ENCODE results near the gene NDUFAF2. TPM values are rescaled to one million over a fixed set of nuclear protein-coding genes. Genes with fewer than 3 reads are reported as not detected.

The NDUFAF2 gene
- total RNA-seq, 3 donors from 2014 or later: 12.8 to 29.9 (median 19.5) TPM

DNA sequence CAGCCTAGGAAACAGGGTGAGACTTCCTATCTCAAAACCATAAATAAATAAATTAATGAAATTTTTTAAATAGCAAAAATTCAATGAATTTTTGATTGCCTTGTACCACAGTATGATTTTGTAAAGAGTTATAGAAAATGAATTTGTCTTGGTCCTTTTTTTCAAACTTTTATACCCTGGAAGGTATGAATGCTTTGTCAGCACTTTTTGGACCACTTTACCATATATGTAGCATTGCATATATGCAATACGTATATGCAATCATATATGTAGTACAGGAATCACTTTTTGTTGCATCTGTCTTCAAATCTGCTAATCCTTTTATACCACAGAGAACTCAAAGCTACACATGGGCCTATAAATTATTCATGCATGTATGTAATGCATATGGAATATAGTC lies 226.5 kb downstream of the NDUFAF2 start:
- no peak for DNase-seq
- intact Hi-C loops (cut with DNase I, micrococcal nuclease): no loop called here
- no peak for ATAC-seq
- H3K9me3 ChIP-seq: no peaks in the 10 kb centered on the region
- TF ChIP-seq, protein P1, sequence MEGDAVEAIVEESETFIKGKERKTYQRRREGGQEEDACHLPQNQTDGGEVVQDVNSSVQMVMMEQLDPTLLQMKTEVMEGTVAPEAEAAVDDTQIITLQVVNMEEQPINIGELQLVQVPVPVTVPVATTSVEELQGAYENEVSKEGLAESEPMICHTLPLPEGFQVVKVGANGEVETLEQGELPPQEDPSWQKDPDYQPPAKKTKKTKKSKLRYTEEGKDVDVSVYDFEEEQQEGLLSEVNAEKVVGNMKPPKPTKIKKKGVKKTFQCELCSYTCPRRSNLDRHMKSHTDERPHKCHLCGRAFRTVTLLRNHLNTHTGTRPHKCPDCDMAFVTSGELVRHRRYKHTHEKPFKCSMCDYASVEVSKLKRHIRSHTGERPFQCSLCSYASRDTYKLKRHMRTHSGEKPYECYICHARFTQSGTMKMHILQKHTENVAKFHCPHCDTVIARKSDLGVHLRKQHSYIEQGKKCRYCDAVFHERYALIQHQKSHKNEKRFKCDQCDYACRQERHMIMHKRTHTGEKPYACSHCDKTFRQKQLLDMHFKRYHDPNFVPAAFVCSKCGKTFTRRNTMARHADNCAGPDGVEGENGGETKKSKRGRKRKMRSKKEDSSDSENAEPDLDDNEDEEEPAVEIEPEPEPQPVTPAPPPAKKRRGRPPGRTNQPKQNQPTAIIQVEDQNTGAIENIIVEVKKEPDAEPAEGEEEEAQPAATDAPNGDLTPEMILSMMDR (IDR thresholded peaks at IDR 0.05): no peak
- H3K4me3 ChIP-seq: no peak overlapping the region
- H3K36me3 ChIP-seq (ENCODE audit: low read depth): no peaks in the 10 kb centered on the region
- no peaks in the 10 kb centered on the region for H3K4me1 ChIP-seq (ENCODE audit: low read depth)

DNA sequence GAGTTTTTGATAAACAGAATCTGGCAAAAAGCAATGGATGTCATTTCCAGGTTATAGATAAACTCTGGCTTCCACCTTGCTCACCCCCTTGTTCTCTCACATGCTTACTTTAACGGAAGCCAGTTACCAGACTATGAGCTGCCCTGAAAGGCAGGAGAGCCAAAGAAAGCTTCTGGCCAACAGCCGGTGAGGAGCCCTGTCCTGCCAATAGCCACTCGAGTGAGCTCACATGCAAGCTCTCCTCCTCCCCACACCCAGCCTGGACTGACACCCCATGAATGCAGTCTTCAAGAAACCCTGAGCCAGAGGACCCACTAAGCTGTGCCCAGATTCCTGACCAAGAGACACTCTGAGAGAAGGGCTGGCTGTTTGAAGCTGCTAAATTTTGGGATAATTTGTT lies 231.6 kb downstream of the NDUFAF2 start:
- no peak for ATAC-seq
- TF ChIP-seq, protein P1 (IDR thresholded peaks at IDR 0.05): no peak
- Histone ChIP-seq H3K9me3 (no peaks in the 10 kb centered on the region), H3K4me3 (no peak overlapping the region), H3K4me1 (ENCODE audit: low read depth) (no peaks in the 10 kb centered on the region), H3K36me3 (ENCODE audit: low read depth) (no peaks in the 10 kb centered on the region)
- intact Hi-C loops (cut with DNase I, micrococcal nuclease): no loop called here
- DNase-seq: no peak

- TF ChIP-seq, protein P1 (IDR thresholded peaks at IDR 0.05): no peak
- Histone ChIP-seq H3K9me3 (no peaks in the 10 kb centered on the region), H3K36me3 (ENCODE audit: low read depth) (no peaks in the 10 kb centered on the region), H3K4me1 (ENCODE audit: low read depth) (no peaks in the 10 kb centered on the region), H3K4me3 (no peak overlapping the region)
- intact Hi-C loops (cut with DNase I, micrococcal nuclease): no loop called here
- no peak for ATAC-seq
- DNase-seq: no peak
These were observed 232.1 kb downstream of the NDUFAF2 start for GRCh38 chr5:61177070-61177469.

- Histone ChIP-seq H3K4me3 (no peak overlapping the region), H3K36me3 (ENCODE audit: low read depth) (no peaks in the 10 kb centered on the region), H3K9me3 (no peaks in the 10 kb centered on the region), H3K4me1 (ENCODE audit: low read depth) (no peaks in the 10 kb centered on the region)
- TF ChIP-seq, protein P1 (IDR thresholded peaks at IDR 0.05): no peak
- ATAC-seq: no peak
- no peak for DNase-seq
- intact Hi-C loops (cut with DNase I, micrococcal nuclease): no loop called here
These were observed 232.7 kb downstream of the NDUFAF2 start for GRCh38 chr5:61177716-61178115.

DNA sequence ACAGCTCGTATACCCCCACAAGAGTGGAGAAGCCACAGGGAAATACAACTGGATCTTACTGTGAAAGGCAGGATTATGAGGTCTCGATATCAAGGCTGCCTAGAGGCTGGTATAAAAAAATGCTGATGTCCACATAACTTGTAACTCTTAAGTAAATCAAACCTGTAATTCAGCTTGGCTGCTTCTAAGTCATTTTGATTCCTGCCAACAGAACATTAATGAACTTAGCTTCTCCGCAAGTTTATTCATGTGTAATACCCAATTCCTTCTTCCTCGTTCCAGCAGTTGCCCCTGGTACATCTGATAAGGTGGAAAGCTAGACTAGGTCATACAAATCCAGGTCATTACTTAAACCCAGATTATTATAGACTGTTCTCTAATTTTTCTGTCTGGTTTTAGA lies 233.7 kb downstream of the NDUFAF2 start:
- TF ChIP-seq, protein P1 (IDR thresholded peaks at IDR 0.05): no peak
- H3K9me3 ChIP-seq: no peaks in the 10 kb centered on the region
- intact Hi-C loops (cut with DNase I, micrococcal nuclease): no loop called here
- DNase-seq (no peak), ATAC-seq (no peak)
- H3K4me3 ChIP-seq: no peak overlapping the region
- no peaks in the 10 kb centered on the region for H3K4me1 ChIP-seq (ENCODE audit: low read depth)
- no peaks in the 10 kb centered on the region for H3K36me3 ChIP-seq (ENCODE audit: low read depth)

GRCh38 chr5:61180886-61181285 lies 235.9 kb downstream of the NDUFAF2 start:
- no peak for DNase-seq
- TF ChIP-seq, protein P1 (IDR thresholded peaks at IDR 0.05): no peak
- no peak overlapping the region for H3K4me3 ChIP-seq

More at GRCh38 chr5:61180886-61181285, 235.9 kb downstream of the NDUFAF2 start:
- Histone ChIP-seq H3K9me3 (no peaks in the 10 kb centered on the region), H3K4me1 (ENCODE audit: low read depth) (no peaks in the 10 kb centered on the region), H3K36me3 (ENCODE audit: low read depth) (no peaks in the 10 kb centered on the region)
- no peak for ATAC-seq
- intact Hi-C loops (cut with DNase I, micrococcal nuclease): no loop called here
